K562 (cell line): ENCODE data around the gene ADAMTS15. TPM values are rescaled to one million over a fixed set of nuclear protein-coding genes. Genes with fewer than 3 reads are reported as not detected.

Experiments
- ATAC-seq: fragments of 200-7000 bp; cut with Tn5 transposase; 3 replicates; pipeline ENCODE4 v1.9.1; 2020; ENCODE audit warnings: moderate library complexity
- BruUV-seq: library from RNA; stranded (reverse); fragments of 400-500 nt; replicated peaks from 2 replicates; lab custom pipeline; 2021; lab: Mats Ljungman, UMichigan
- CTCF ChIA-PET: fragments of 300-600 bp; formaldehyde crosslinking; extraction: SDS; loops from one replicate; lab custom pipeline; 2021; ENCODE audit warnings: low intra/inter-chr PET ratio; lab: Yijun Ruan, JAX
- POLR2A ChIA-PET: fragments of 300-600, 350-650 bp; sonication (Branson Sonifier 250); formaldehyde crosslinking; extraction: SDS; loops from one replicate; lab custom pipeline; 2021; ENCODE audit warnings: antibody characterized with exemption, inconsistent platforms; lab: Yijun Ruan, JAX
- DNase-seq, 4 experiments: peaks; one replicate each; pipeline versions ENCODE4 v3.0.0 to v3.0.0-alpha.2; 2011 to 2018; ENCODE audit warnings: low spot score in 3 of 4, mixed read lengths in 3 of 4; ENCODE audit errors: extremely low read depth in 1 of 4
- FAIRE-seq: peaks from 2 replicates; lab custom pipeline; 2011; peaks lifted over from hg19 to GRCh38; lab: Jason Lieb, UNC
- H2AFZ ChIP-seq: 2 replicates; pipeline ENCODE4 v1.6.0; 2011; ENCODE audit warnings: low read depth, low read length, control low read depth, inconsistent platforms
- H3K27ac ChIP-seq: fragments of 200-600 bp; 3 replicates; pipeline ENCODE4 v1.8.0; 2011; ENCODE audit warnings: low read depth, mild to moderate bottlenecking, control low read depth, inconsistent platforms, low read length, moderate library complexity, mixed read lengths; ENCODE audit errors: extremely low read depth
- H3K27me3 ChIP-seq, 2 experiments: fragments of 300-600 bp in 1 of 2; 2 replicates in 1 of 2; 3 replicates in 1 of 2; pipeline versions ENCODE4 v1.6.0 to v1.8.0; 2011; ENCODE audit warnings: inconsistent platforms in 2 of 2, low read length in 2 of 2, mild to moderate bottlenecking in 1 of 2, mixed read lengths in 1 of 2, moderate library complexity in 1 of 2; ENCODE audit not compliant: control insufficient read depth in 2 of 2, insufficient read depth in 2 of 2
- H3K36me3 ChIP-seq: fragments of 300-600 bp; 3 replicates; pipeline ENCODE4 v1.8.0; 2011; ENCODE audit warnings: mild to moderate bottlenecking, low read length, inconsistent platforms; ENCODE audit not compliant: control insufficient read depth, insufficient read depth
- H3K4me1 ChIP-seq, 2 experiments: fragments of 200-600 bp in 1 of 2; replicated peaks in 1 of 2; 2 replicates in 1 of 2; 3 replicates in 1 of 2; pipeline versions ENCODE4 v1.5.1 to v1.8.0; 2011; ENCODE audit warnings: inconsistent platforms in 2 of 2, low read length in 2 of 2, mild to moderate bottlenecking in 1 of 2, mixed read lengths in 1 of 2, moderate library complexity in 1 of 2; ENCODE audit not compliant: control insufficient read depth in 2 of 2, insufficient read depth in 2 of 2
- H3K4me2 ChIP-seq: 2 replicates; pipeline ENCODE4 v1.6.1; 2011; ENCODE audit warnings: low read length, control low read depth, inconsistent platforms, mixed read lengths; ENCODE audit not compliant: insufficient read depth
- H3K4me3 ChIP-seq: fragments of 200-600 bp; sonication (generic), shearing (Covaris generic); 2 replicates; pipeline ENCODE4 v1.5.1; 2016; ENCODE audit warnings: control low read depth, inconsistent platforms
- H3K79me2 ChIP-seq: fragments of 200-600 bp; 3 replicates; pipeline ENCODE4 v1.8.0; 2011; ENCODE audit warnings: low read length, inconsistent platforms; ENCODE audit not compliant: control insufficient read depth, insufficient read depth
- H3K9ac ChIP-seq, 2 experiments: 2 replicates each; pipeline versions ENCODE4 v1.6.0 to v1.6.1; 2011; ENCODE audit warnings: low read depth in 2 of 2, low read length in 2 of 2, control low read depth in 1 of 2, inconsistent platforms in 1 of 2, mild to moderate bottlenecking in 1 of 2, mixed read lengths in 1 of 2; ENCODE audit not compliant: insufficient read depth in 1 of 2
- H3K9me1 ChIP-seq: one replicate; pipeline ENCODE4 v1.6.0; 2011; ENCODE audit warnings: inconsistent platforms, mild to moderate bottlenecking, low read length, moderate library complexity; ENCODE audit not compliant: control insufficient read depth, insufficient read depth
- H3K9me3 ChIP-seq: replicated peaks from 2 replicates; pipeline ENCODE4 v1.5.1; 2011; ENCODE audit warnings: low read depth, low read length, inconsistent platforms; ENCODE audit not compliant: control insufficient read depth, insufficient read depth
- H4K20me1 ChIP-seq: replicated peaks from 2 replicates; pipeline ENCODE4 v1.6.1; 2011; ENCODE audit warnings: low read length, inconsistent platforms, mixed read lengths; ENCODE audit not compliant: control insufficient read depth, insufficient read depth
- DPF2 ChIP-seq: fragments of 450-650 bp; IDR thresholded peaks from 2 replicates; pipeline ENCODE4 v1.6.1; 2016
- HOMEZ ChIP-seq: fragments of 250-450 bp; sonication (Bioruptor Pico); IDR thresholded peaks from 2 replicates; pipeline ENCODE4 v1.4.0; 2020; ENCODE audit warnings: mild to moderate bottlenecking, moderate library complexity
- RBM14 ChIP-seq: fragments of 200-400 bp; formaldehyde crosslinking; IDR thresholded peaks from 2 replicates; pipeline ENCODE4 v1.6.1; 2018; ENCODE audit warnings: low read depth, mild to moderate bottlenecking, low read length, moderate library complexity, borderline replicate concordance; ENCODE audit not compliant: insufficient read depth
- ZBTB11 ChIP-seq, 3 experiments: fragments of 200-800 bp in 1 of 3; fragments of 250-450 bp in 1 of 3; fragments of 450-650 bp in 1 of 3; sonication (Bioruptor Pico) in 1 of 3; sonication (Bioruptor generic) in 1 of 3; formaldehyde crosslinking in 1 of 3; IDR thresholded peaks; 2 replicates each; pipeline versions ENCODE4 v1.6.1 to v1.8.0; 2016 to 2022; ENCODE audit warnings: mild to moderate bottlenecking in 2 of 3, missing genetic modification characterization in 2 of 3, missing compliant biosample characterization in 1 of 3, moderate library complexity in 1 of 3
- WGBS: fragments of 100-300 bp; shearing (Covaris generic); methylation state at CpG from one replicate; pipeline ENCODE4 v1.1.6; 2016; ENCODE audit warnings: low coverage, mixed read lengths; ENCODE audit not compliant: insufficient coverage; ENCODE audit errors: missing lambda C conversion rate; 5-methylcytosine and 5-hydroxymethylcytosine counted together
- in situ Hi-C: fragments of 300-500 bp; cut with MboI; formaldehyde crosslinking; loops from 4 replicates; pipeline ENCODE4 v1.15.0; 2018; ENCODE audit warnings: inconsistent platforms, mixed read lengths
- intact Hi-C: fragments of 100-400 bp; cut with micrococcal nuclease; formaldehyde crosslinking; loops from 2 replicates; pipeline ENCODE4 v1.14.2; 2022
- polyA plus RNA-seq, 8 experiments: library from polyadenylated mRNA; depleted of rRNA in 4 of 8; stranded (reverse) in 5 of 8; unstranded in 3 of 8; fragments of >200 nt; fragmentation: Nextera tagmentation in 2 of 8; fragmentation: Illumina TruSeq in 1 of 8; extraction: Ambion mirVana in 2 of 8; extraction: Trizol in 1 of 8; gene quantifications; 2 replicates each; pipeline versions ENCODE4 v1.2.1 to v1.2.3, GENCODE V29; 2011 to 2014; ENCODE audit warnings: inconsistent platforms in 1 of 8, missing spikeins in 1 of 8
- total RNA-seq, 7 experiments: library from RNA; depleted of rRNA in 6 of 7; stranded (reverse); fragments of >200 nt in 6 of 7; fragmentation: Illumina TruSeq in 2 of 7; extraction: Trizol in 2 of 7; gene quantifications; 2 replicates each; pipeline versions ENCODE4 v1.2.1 to v1.2.3, GENCODE V29; 2011 to 2021; ENCODE audit warnings: low replicate concordance in 1 of 7
- TF ChIP-seq, protein P1 (sequence below): fragments of 450-650 bp; formaldehyde crosslinking; IDR thresholded peaks from 2 replicates; pipeline ENCODE4 v1.4.0; 2020; ENCODE audit warnings: mild to moderate bottlenecking, moderate library complexity
- TF ChIP-seq, protein P2 (sequence below): fragments of 450-650 bp; IDR thresholded peaks from 2 replicates; pipeline ENCODE4 v1.6.1; 2017; ENCODE audit warnings: mild to moderate bottlenecking, moderate library complexity

ADAMTS15 gene
- total and polyA plus RNA-seq, 9 of the 15 experiments (the other 6 are each of a cell fraction or from before 2014, with no cell fraction given) = 0.04 TPM; not detected in 8

DNA sequence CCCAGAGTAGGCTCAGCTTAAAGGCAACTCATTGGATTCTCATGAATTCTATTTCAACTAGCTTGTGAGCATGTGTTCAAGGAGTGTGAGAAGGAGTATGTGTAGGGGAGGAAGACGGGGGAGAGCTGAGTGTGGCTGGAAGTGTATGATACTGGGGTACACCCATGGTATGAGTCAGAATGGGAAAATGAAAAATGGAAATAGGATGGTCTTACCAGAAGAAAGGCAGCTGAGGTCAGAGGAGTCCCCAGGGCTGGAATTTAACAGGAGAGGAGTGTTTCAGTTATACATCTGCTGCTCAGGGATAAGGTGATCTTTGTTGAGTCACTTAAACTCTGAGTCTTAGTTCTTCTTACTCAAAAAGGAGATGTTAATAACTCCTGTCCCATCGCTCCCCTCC, 6.7 kb upstream of the ADAMTS15 start (continued):
- no peak for TF ChIP-seq HOMEZ (CRISPR knock-in tag)
- TF ChIP-seq, all 486 proteins: peak for 0

DNA sequence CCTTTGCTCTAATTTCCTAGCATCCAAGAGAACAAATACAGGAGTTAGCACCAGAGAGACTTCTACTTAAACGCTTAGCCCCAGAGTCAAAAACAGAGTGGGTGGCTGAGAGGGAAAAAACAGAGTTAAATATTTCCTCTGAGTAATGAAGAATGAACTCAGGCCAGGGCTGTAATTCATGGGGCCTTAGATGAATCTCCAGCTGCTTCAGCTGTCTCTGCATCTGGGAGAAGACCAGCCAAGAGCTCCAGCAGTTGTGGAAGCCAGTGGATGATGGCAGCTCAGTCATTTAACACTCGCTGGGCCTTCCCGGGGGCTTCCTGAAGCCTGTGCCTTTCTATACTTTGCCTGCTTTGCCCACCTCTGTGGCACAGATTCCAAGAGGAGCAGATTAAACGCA, 5.7 kb upstream of the ADAMTS15 start:
- Histone ChIP-seq H3K4me3 (no peak overlapping the region), H3K4me1 (no peaks in the 10 kb centered on the region), H3K4me2 (no peak overlapping the region), H3K36me3 (no peaks in the 10 kb centered on the region), H2AFZ (no peak overlapping the region), H3K9me3 (no peaks in the 10 kb centered on the region), H4K20me1 (0 out of 2 replicates have a peak, but pooled peaks cover 4% of the 10 kb centered on the region), H3K27ac (no peak overlapping the region), H3K9me1 (no peaks in the 10 kb centered on the region), H3K79me2 (no peaks in the 10 kb centered on the region), H3K27me3 (peaks cover 1 to 20% of the 10 kb centered on the region in 2 experiments; a peak in 3 of 5 replicates), H3K9ac (no peak overlapping the region)
- POLR2A ChIA-PET = interaction anchor here (1.3 kb wide), 1 partner anchor 419 kb away, joined by 5 read pairs; no protein-coding TSS in a partner anchor
- DNase-seq = no peak
- FAIRE-seq = no peak
- BruUV-seq = no TSS peak
- 0% methylated on average over 4 of the region's 4 CpGs for WGBS
- ATAC-seq = no peak
- in situ Hi-C loops = no loop called here
- CTCF ChIA-PET = no interaction called here
- TF ChIP-seq, protein P1, sequence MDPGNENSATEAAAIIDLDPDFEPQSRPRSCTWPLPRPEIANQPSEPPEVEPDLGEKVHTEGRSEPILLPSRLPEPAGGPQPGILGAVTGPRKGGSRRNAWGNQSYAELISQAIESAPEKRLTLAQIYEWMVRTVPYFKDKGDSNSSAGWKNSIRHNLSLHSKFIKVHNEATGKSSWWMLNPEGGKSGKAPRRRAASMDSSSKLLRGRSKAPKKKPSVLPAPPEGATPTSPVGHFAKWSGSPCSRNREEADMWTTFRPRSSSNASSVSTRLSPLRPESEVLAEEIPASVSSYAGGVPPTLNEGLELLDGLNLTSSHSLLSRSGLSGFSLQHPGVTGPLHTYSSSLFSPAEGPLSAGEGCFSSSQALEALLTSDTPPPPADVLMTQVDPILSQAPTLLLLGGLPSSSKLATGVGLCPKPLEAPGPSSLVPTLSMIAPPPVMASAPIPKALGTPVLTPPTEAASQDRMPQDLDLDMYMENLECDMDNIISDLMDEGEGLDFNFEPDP (CRISPR knock-in tag) = no peak
- no peak for TF ChIP-seq ZBTB11 (CRISPR knock-in tag; IDR thresholded peaks at IDR 0.05)
- TF ChIP-seq, protein P2, sequence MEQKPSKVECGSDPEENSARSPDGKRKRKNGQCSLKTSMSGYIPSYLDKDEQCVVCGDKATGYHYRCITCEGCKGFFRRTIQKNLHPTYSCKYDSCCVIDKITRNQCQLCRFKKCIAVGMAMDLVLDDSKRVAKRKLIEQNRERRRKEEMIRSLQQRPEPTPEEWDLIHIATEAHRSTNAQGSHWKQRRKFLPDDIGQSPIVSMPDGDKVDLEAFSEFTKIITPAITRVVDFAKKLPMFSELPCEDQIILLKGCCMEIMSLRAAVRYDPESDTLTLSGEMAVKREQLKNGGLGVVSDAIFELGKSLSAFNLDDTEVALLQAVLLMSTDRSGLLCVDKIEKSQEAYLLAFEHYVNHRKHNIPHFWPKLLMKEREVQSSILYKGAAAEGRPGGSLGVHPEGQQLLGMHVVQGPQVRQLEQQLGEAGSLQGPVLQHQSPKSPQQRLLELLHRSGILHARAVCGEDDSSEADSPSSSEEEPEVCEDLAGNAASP = no peak
- no peak for TF ChIP-seq RBM14
- no peak for TF ChIP-seq DPF2
- intact Hi-C loops = no loop called here
